GM19372 (cell line): ENCODE data around the gene CCDC69.
A peak's percentile ranks its signal among the peaks of the same experiment; 100 is the strongest.

Experiments used
- ATAC-seq: cut with Tn5 transposase; IDR thresholded peaks from one replicate; pipeline ENCODE4 v1.9.1; 2021; ENCODE audit warnings: mild to moderate bottlenecking, low read depth, moderate library complexity; ENCODE audit not compliant: unreplicated experiment

CCDC69 gene

DNA sequence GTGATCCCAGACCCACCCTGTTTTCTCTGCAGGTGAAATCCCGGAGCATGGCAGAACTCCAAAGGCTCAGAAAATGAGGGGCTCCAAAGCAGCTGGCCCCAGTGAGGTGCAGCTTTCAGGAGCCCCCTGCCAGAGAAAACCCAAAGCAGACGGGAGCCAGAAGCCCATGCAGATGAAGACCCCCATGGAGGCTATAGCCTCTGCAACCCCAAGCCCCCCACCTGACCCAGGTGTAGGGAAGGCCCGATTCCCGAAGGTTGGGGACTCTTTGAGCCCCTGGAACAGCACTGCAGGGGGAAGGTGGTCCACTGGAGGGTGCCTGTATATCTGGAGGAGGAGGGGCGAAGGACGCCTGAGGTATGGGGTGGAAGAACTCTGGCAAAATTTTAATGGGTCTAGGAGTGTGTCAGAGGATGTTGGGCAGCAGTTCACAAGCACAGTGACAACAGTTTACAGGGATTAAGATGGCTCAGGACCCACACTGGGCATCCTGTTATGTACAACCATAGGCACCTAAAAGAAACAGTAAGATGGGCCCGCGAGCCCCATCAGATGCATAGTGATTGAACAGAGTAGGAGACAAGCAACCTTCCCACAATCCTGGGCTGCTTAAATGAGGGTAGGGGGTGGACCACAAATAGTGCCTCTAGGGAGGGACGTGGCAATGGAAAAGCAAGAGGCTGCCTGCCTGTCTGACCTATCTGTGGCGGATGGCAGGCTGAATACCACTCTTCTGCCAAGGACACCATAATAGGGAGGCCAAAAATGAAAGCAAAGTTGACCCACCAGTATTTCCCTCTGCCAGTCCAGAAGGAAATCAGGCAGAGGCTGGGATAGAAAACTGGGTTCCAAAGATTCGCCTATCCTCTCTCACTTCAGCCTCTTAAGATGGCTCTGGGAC, 49.9 kb downstream of the CCDC69 start:
- no peak for ATAC-seq

DNA sequence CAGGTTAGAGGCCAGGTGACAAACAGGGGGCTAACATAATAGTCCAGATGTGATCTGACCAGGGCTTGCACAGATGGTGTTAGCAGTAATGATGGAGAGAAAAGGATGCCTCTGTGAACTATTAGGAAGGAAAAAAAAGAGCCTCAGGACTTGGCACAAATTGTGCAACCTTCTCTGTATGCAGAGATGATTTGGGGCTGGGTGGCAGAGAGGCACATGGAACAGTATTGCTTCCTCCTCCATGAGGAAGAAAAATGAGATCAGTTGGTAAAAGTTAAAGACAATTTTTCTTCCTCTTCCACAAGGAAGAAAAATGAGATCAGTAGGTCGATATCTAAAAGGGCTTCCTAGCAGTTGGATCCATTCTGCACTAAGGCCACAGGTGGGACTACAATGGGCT, 52.4 kb downstream of the CCDC69 start:
- no peak for ATAC-seq

DNA sequence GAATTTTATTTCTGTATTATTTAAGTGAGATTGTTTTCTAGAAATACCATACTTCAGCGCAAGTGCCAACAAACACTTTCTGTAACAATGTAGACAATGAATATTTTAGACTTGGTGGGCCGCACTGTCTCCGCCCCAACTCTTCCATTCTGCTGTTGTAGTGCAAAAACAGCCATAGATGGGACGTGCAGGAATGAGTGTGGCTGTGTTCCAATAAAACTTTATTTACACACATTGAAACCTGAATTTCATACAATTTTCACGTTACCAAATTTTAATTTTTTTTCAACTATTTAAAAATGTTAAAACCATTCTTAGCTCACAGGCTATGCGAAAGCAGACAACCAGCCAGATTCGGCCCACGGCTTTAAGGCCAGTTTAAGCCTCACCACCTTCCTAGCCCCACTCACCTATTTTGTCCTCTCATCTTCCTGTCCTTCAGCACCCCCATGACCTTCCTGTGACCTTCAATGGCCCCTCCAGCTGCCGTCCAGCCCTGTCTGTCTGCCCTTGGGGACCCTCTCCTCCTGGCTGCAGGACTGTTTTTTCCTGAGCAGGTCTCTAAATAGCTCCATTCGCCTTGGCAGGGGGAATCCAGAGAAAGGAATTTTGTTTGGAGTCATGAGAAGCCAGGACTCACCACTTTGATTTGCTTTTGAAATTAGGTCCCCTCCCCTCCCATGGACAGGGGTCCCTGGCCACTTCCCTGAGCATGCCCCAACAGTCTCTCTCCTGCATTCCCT, 55.1 kb downstream of the CCDC69 start:
- ATAC-seq: no peak

DNA sequence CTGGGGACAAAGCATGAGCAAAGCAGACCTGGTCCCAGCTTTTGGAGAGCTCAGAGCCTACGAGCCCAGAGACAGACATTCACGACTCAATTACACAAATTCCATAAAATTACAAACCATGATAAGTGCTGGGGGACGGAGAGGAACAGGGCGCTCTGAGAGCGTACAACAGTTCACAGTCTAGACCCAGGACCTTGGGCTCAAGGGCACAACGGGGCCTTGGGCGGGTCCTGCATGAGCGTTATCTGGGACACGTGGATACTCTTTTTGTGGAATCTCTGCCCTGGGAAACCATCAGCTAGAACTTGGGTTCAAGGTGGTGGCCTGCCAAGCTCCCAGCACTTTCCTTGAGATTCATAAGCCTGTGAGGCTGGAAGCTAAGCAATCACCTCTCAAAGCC, 56.9 kb downstream of the CCDC69 start:
- no peak for ATAC-seq

DNA sequence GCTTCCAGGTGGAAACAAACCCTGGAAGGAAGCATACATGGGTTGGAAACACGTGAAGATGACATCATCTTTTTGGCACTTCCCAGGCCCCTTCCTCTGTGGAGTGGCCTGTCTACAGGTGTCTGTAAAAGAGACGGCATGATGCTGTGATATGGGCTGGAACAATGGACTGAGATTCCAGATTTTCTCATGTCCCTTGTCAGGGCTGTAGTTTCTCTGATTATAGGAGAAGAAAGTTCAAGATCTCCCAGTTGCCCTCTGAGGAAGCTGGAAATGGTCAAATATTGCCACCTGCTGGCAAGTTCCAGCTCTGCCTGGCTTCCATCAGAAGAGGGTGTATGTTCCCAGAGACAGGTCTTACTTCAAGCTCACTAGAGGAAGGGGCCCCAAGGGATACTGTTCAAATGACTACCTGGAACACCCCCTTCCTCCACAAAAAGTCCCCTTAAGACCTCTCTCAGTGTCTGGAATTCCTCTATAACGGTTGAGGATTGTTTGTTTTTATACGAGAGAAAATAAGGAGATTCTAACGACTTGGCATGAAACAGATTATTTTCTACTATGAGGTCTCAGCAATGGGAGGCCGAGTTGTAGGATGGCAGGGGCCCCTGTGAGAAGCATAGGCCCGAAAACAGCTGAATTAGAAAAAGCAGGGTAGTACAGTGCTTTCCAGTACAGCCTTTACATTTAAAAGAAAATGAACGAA, 59.1 kb downstream of the CCDC69 start:
- ATAC-seq: peak; percentile 92

DNA sequence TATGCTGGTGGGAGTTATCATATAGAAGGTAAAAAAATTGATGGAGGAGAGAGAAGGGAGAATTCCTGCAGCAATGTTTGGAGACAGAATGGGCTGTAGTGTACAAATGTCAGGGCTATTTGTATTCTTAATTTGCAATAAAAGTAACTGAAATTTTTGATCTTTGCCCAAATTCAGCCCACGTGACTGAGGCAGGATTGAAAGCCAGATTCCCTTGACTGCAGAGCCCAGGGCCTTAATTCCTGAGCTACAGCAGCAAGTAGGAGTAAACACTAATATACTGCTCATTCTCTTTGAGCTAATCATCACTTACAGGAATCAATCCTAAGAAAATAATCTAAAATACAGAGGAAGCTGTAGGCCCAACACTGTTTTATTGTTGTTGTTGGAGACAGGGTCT, 61.1 kb downstream of the CCDC69 start:
- no peak for ATAC-seq

DNA sequence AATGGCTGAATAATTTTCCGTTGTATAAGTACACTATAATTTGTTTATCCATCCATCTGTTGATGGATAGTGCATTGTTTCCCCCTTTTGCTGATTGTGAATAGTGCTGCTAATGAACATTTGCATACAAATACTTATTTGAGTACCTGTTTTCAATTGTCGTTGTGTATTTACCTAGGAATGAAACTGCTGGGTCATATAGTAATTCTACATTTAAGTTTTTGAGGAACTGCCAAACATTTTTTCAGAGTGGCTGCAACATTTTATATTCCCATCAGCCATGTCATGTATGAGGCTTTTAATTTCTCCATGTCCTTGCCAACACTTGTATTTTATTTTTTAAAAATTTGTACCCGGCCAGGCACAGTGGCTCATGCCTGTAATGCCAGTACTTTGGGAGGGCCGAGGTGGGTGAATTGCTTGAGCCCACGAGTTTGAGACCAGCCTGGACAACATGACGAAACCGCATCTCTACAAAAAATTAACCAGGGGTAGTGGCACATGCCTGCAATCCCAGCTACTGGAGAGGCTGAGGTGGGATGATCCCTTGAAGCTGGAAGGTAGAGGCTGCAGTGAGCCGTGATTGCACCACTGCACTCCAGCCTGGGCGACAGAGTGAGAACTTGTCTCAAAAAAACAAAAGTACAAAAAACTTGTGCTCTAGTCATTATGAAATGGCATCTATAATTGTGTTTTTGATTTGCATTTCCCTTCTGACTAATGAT, 64.1 kb downstream of the CCDC69 start:
- no peak for ATAC-seq

DNA sequence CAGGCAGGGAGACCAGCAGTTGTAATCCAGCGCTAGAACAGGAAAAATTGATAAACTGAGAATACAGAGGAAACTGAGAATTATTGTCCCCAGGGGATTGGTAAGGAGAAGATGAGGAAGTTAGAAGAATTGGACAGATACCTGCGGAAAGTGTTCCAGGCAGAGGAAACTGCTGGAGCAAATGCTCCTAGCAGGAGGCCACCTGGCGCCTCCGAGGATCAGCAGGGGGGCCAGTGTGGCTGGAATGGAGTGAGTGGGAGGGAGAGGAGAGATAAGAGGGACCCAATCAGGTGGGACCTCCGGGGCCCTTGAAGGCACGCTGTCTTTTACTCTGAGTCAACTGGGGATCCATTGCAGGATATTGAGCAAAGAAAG, 65.6 kb downstream of the CCDC69 start:
- no peak for ATAC-seq

DNA sequence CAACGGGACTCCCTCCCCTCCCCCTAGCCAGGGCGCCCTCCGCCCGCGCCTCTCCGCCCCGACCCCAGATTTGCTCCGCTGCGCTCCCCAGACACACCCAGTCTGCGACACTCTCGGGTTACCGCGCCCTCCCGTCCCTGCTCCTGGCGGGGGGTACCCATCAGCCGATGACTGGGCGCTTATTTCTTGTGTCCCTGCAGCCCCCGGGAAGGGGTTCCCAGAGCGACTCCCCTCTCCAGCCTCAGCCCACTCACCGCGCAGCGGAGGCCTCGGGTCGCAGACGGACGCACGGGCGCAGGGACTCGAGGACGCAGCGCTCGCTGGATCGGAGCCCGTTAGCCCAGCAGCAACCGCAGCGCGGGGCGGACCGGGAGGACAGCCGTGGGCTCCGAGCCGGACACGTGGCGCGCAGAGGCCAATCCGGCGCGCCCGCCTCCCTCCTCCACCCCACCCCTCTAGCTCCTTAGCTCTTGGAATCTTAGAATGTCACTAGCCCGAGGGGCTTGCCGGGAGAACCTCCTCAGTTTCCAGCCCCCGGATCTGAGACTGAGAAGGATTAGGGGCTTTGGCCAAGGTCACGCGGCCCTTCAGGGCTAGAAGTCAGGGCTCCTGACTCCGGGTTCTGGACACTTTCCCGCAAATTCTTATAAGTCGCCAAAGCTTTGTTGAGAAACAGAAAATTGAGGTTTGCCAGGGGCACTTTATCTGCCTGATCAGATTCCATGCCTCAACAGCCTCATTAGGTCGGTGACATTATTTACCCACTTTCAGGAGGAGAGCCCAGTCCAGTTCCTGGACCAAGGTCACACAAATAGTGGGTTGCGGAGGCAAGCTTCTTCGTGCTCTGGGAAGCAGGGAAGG, 66.2 kb downstream of the CCDC69 start, which contains the start of gene ANXA6:
Gene ANXA6, minus strand, starts transcription at position 354 of the 861 bp plus-strand sequence. CDS start 9,878 bp downstream, outside the sequence.
- peak; percentile 63 for ATAC-seq

DNA sequence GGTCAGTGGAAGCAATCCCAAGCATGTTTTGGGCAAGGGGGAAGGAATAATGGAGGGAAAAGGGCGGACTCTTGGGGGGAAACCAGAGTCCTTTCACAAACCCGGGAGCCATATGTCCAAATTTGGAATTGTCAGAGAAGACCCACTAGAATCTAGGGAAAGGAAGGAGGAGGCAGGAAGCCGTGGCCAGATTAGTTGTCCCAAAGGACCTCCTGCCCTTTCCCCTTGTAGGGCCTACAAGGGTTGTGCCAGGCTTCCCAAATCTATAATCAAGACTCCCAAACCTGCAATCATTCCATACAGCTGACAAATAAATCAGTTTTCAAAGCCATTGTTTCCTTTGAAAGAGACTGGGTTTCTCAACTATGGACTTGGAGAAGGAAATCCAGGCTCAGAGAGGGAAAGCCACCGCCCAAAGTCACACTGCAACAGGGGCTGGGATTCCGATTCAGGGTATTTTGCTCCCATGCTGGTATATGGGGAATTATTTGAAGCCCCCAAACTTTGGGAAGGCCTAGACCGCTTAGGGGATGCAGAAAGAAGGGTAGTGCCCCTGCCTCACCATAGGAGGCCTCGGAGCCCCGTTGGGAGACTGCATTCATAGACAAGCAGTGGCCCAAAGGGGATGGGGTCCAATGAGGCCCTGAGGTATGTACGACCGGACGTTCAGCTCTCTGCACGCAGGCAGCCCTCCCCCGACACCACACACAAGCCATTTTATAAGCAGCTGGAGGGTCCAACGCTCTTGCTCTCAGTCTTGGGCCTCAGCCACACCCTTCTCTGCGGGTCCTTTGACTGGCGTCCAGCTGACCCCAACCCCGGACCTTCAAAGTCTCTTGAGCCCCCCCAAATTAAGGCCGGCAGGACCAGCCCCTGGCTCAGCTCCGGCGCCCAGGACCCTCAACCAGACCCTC, 67.1 kb downstream of the CCDC69 start:
- no peak for ATAC-seq

DNA sequence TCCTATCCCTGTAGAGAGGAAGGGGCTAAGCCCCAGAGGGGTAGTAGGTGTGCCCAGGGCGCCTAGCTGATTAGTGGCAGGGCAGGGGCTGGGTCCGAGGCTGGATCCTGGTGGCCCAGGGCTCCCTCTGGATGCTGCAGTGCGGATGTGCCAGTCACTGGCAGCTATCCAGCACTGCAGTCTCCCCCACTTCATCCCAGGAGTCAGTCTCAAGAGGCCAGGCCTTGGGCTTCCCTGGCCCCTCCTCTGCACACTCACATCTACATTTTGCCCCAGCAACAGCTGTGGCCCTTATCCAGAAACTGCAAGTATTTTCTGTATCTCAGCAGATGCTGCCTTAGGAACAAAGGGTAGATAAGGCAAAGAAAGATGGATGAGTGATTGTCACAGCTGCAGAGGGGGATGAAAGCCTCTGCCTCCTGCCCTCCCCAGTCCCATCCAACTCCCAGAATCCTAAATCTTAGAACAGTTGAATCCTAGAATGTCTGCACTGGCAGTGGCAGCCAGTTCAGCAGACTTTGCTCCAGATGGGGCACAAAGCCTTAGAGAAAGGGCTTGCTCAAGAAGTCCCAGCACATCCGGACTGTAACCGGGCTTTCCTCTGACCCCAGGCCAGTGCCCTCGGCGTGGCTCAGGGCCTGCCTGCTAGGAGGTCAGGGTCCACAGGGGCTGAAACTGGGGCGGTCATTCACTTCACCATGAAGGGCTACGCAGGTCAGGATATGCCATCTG, 68.0 kb downstream of the CCDC69 start:
- ATAC-seq: no peak

DNA sequence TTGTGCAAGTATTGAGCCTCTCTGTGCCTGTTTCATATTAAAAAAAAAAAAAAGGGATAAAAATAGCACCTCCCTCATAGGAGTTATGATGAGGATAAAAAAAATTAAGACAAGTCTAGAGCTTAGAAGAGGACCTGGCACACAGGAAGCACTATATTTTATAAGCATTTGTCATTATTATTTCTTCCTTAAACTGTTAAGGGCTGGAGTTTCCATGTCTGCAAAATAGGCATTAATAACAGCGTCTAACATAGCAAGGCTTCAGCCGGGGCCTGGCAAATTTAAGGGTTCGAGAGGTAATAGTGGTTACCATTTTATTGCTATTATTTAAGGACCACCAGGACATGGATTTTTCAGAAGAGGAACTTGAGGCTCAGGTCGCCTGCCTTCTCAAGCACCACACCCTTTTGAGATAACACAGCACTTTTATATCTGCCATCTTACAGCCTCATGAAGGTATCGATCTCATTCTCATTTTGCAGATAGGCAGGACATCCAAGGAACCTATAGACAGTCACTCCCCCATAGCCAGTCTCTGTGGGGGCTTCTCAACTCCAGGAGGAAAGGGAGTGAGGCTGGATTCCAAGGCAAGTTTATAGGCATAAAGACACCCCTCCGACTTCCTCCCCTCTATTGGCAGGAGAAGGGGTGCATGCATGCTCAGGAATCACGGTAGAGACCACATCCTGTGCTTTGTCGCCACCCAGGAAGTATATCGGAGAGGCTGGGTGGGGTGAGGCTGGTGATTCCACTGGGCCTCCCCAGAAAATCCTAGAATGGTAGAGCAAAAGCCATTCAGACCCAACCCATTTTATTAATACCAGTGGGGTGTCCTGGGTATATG, 68.7 kb downstream of the CCDC69 start:
- no peak for ATAC-seq

DNA sequence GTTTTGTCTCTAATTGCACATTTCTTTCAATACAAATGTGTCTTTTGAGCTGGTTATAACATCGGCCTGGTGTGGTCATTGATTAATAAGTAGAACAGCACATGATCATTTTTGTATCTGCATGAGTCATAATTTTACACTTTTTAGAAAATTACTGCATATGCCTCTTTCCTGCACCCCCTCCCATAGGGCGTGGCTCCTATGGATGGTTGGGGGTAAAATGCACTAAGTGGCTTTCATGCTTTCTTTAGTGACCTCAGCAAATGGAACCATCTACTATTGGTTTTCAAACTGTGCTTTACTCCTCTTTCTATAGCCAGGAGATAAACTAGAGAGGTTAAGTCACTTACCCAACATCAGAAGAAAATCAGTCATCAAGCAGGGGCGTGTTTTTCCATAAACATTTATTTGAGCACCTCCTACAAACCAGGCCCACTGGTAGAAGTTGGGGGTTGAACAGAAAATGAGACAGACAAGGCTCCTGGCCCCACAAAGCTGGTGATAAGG, 70.1 kb downstream of the CCDC69 start:
- no peak for ATAC-seq

DNA sequence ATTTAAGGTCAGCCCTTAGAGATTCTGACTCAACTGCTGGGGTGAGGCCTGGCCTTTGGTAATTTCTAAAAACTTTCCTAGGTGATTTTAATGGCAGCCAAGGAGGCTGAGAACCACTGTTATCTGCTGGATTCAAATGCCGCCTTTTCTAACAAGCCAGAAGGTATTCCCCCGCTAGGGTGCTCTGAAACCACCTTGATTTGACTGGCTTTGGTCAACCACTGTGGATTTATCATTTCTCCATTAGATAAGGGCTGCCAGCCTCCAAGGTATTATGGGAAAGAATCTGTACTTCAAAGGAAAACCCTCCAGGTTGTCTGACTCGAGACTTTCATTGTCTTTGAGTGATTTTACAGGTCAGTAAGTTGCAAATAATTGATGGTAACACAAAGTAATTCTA, 70.6 kb downstream of the CCDC69 start:
- no peak for ATAC-seq

DNA sequence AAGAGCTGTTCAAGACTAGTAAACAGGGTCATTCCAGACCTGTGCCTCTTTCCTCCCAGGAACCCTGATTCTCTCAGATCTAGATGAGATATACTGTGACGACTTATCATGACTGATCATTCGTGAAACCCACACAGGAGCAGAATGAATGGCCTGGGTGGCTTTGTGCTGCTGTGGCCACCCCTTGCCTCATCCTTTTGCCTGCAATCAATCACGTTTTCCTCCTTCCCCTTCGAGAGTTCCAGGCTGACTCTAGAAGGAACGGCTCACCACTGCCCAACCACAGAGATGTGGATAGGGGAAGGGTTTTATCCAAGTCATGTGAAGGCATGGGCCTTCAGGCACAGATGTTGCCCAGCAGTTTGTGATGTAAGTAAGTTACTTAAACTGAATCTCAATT, 72.1 kb downstream of the CCDC69 start:
- no peak for ATAC-seq

DNA sequence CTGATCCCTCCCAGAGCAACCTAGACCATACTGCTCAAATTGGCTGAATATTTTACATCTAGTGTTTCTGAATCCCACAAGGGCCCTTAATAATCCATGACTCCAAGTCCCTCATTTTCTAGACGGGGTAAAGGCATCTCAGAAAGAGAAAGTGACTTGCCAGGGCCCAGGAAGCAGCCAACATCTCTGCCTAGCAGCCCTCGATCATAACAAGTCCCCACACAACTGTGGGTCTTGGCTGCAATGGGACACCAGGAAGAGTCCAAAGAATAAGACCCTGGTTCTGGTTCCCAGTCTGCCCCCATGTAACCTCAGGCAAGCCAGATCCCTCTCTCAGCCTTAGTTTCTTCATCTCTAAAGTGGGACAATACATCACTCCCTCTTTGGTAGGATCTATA, 72.6 kb downstream of the CCDC69 start:
- no peak for ATAC-seq
